Uterus (tissue), 4 donors: ENCODE results near the gene HCN1. TPM values are rescaled to one million over a fixed set of nuclear protein-coding genes. Genes with fewer than 3 reads are reported as not detected.

Experiments
- DNase-seq, 2 donors: peaks; one replicate each; pipeline ENCODE4 v3.0.0-alpha.2; 2019 to 2020
- H3K27ac ChIP-seq, 2 donors: fragments of 200-600 bp; sonication (generic); 1 replicate in 1 of 2; 2 replicates in 1 of 2; pipeline ENCODE4 v1.5.1; 2016 to 2018
- H3K27me3 ChIP-seq, 2 donors: fragments of 200-600 bp; sonication (generic); one replicate each; pipeline ENCODE4 v1.5.1; 2018 to 2019; ENCODE audit warnings: control low read depth in 1 of 2
- H3K36me3 ChIP-seq, 2 donors: fragments of 200-600 bp; sonication (generic); one replicate each; pipeline ENCODE4 v1.5.1; 2019; ENCODE audit warnings: control low read depth in 1 of 2
- H3K4me1 ChIP-seq, 2 donors: fragments of 200-600 bp; sonication (generic); one replicate each; pipeline ENCODE4 v1.5.1; 2018 to 2019; ENCODE audit warnings: control low read depth in 1 of 2
- H3K4me3 ChIP-seq, 2 donors: fragments of 200-600 bp; sonication (generic); 1 replicate in 1 of 2; 2 replicates in 1 of 2; pipeline ENCODE4 v1.5.1; 2018 to 2019; ENCODE audit warnings: mild to moderate bottlenecking in 1 of 2
- H3K9me3 ChIP-seq, 2 donors: fragments of 200-600 bp; sonication (generic); one replicate each; pipeline ENCODE4 v1.5.1; 2019; ENCODE audit warnings: control low read depth in 1 of 2
- CTCF ChIP-seq, 4 experiments: fragments of 200-600 bp in 2 of 4; fragments of 450-650 bp in 2 of 4; sonication (generic) in 2 of 4; IDR thresholded peaks; one replicate each; pipeline ENCODE4 v1.5.1; 2016 to 2019; ENCODE audit warnings: antibody characterized with exemption in 4 of 4, mild to moderate bottlenecking in 2 of 4, moderate library complexity in 1 of 4
- POLR2A ChIP-seq, 2 donors: fragments of 450-650 bp; IDR thresholded peaks; one replicate each; pipeline ENCODE4 v1.6.1; 2016; ENCODE audit warnings: antibody characterized with exemption in 2 of 2, mild to moderate bottlenecking in 1 of 2, moderate library complexity in 1 of 2
- intact Hi-C: fragments of 100-400 bp; cut with DNase I; formaldehyde crosslinking; loops from one replicate; pipeline ENCODE4 v1.15.1; 2023; ENCODE audit warnings: low total_unique reads
- total RNA-seq, 4 donors: library from RNA; depleted of rRNA in 3 of 4; stranded (reverse); fragments of >200 nt in 3 of 4; gene quantifications; one replicate each; pipeline versions ENCODE4 v1.1.0 to v1.2.4, GENCODE V29; 2014 to 2023
- donor health status: DM: yes; HTN: yes; CAD: no.

HCN1 gene
- total RNA-seq, 4 donors from 2014 or later, result 0.07 TPM; not detected in 3

GRCh38 chr5:45687701-45688100 is 8.5 kb downstream of the HCN1 start:
- H3K4me3 ChIP-seq, result no peak overlapping the region
- no peak overlapping the region for H3K27ac ChIP-seq
- H3K9me3 ChIP-seq, result no peaks in the 10 kb centered on the region
- H3K27me3 ChIP-seq, result no peaks in the 10 kb centered on the region
- H3K36me3 ChIP-seq, result no peaks in the 10 kb centered on the region
- intact Hi-C loops, result no loop called here
- no peak for TF ChIP-seq POLR2A (IDR thresholded peaks at IDR 0.05)
- TF ChIP-seq CTCF (IDR thresholded peaks at IDR 0.05), result no peak
- DNase-seq, result no peak
- no peaks in the 10 kb centered on the region for H3K4me1 ChIP-seq

GRCh38 chr5:45686620-45687019 is 9.6 kb downstream of the HCN1 start:
- no peak overlapping the region for H3K27ac ChIP-seq
- H3K4me3 ChIP-seq, result no peak overlapping the region
- no peaks in the 10 kb centered on the region for H3K27me3 ChIP-seq
- H3K4me1 ChIP-seq, result no peaks in the 10 kb centered on the region
- DNase-seq, result no peak
- TF ChIP-seq CTCF (IDR thresholded peaks at IDR 0.05) (no peak), POLR2A (IDR thresholded peaks at IDR 0.05) (no peak)
- no peaks in the 10 kb centered on the region for H3K9me3 ChIP-seq
- intact Hi-C loops, result no loop called here
- H3K36me3 ChIP-seq, result no peaks in the 10 kb centered on the region

GRCh38 chr5:45684118-45684517 is 12.1 kb downstream of the HCN1 start:
- H3K27ac ChIP-seq, result no peak overlapping the region
- H3K36me3 ChIP-seq, result no peaks in the 10 kb centered on the region
- H3K4me3 ChIP-seq, result no peak overlapping the region
- no peak for TF ChIP-seq CTCF (IDR thresholded peaks at IDR 0.05)
- TF ChIP-seq POLR2A (IDR thresholded peaks at IDR 0.05), result no peak
- no peaks in the 10 kb centered on the region for H3K4me1 ChIP-seq
- H3K27me3 ChIP-seq, result no peaks in the 10 kb centered on the region
- intact Hi-C loops, result no loop called here
- no peaks in the 10 kb centered on the region for H3K9me3 ChIP-seq
- DNase-seq, result no peak

- no peaks in the 10 kb centered on the region for H3K4me1 ChIP-seq
- no peak for DNase-seq
- no peak overlapping the region for H3K27ac ChIP-seq
- H3K27me3 ChIP-seq, result no peaks in the 10 kb centered on the region
- no peaks in the 10 kb centered on the region for H3K9me3 ChIP-seq
- intact Hi-C loops, result no loop called here
- no peak for TF ChIP-seq CTCF (IDR thresholded peaks at IDR 0.05)
- TF ChIP-seq POLR2A (IDR thresholded peaks at IDR 0.05), result no peak
- no peak overlapping the region for H3K4me3 ChIP-seq
- H3K36me3 ChIP-seq, result no peaks in the 10 kb centered on the region
Observed at GRCh38 chr5:45680950-45681349, 15.2 kb downstream of the HCN1 start.

- Histone ChIP-seq H3K27ac (no peak overlapping the region), H3K9me3 (no peaks in the 10 kb centered on the region), H3K27me3 (no peaks in the 10 kb centered on the region), H3K36me3 (no peaks in the 10 kb centered on the region), H3K4me3 (no peak overlapping the region), H3K4me1 (no peaks in the 10 kb centered on the region)
- TF ChIP-seq CTCF (IDR thresholded peaks at IDR 0.05), result no peak
- no peak for TF ChIP-seq POLR2A (IDR thresholded peaks at IDR 0.05)
- intact Hi-C loops, result no loop called here
- DNase-seq, result no peak
Observed at GRCh38 chr5:45677524-45677923, 18.7 kb downstream of the HCN1 start.
